H9 (cell line): ENCODE results near the gene CCDC80. TPM values are rescaled to one million over a fixed set of nuclear protein-coding genes. Genes with fewer than 3 reads are reported as not detected.

Source experiments
- DNase-seq: peaks from one replicate; pipeline ENCODE4 v3.0.0-alpha.2; 2017
- H2AFZ ChIP-seq: one replicate; pipeline ENCODE4 v1.6.1; 2013; ENCODE audit warnings: mild to moderate bottlenecking, low read length, control low read depth, moderate library complexity
- H2AK5ac ChIP-seq: 2 replicates; pipeline ENCODE4 v1.6.1; 2013; ENCODE audit warnings: low read length, control low read depth, mixed read lengths; ENCODE audit not compliant: insufficient read length
- H2BK120ac ChIP-seq: one replicate; pipeline ENCODE4 v1.6.1; 2013; ENCODE audit warnings: low read depth, mild to moderate bottlenecking, low read length, control low read depth, inconsistent platforms; ENCODE audit not compliant: poor library complexity, severe bottlenecking
- H2BK12ac ChIP-seq: 2 replicates; pipeline ENCODE4 v1.6.1; 2013; ENCODE audit warnings: low read length, control low read depth, mixed read lengths, low read depth; ENCODE audit not compliant: insufficient read length
- H2BK15ac ChIP-seq: 2 replicates; pipeline ENCODE4 v1.6.1; 2013; ENCODE audit warnings: low read depth, low read length, control low read depth
- H2BK20ac ChIP-seq: one replicate; pipeline ENCODE4 v1.6.1; 2013; ENCODE audit warnings: low read depth, mild to moderate bottlenecking, low read length, control low read depth, inconsistent platforms; ENCODE audit not compliant: poor library complexity, severe bottlenecking
- H2BK5ac ChIP-seq: 2 replicates; pipeline ENCODE4 v1.6.1; 2013; ENCODE audit warnings: low read length, control low read depth, mixed read lengths; ENCODE audit not compliant: insufficient read length
- H3K14ac ChIP-seq: 2 replicates; pipeline ENCODE4 v1.6.1; 2013; ENCODE audit warnings: low read length, control low read depth; ENCODE audit not compliant: insufficient read depth
- H3K18ac ChIP-seq: 2 replicates; pipeline ENCODE4 v1.6.1; 2013; ENCODE audit warnings: low read depth, mild to moderate bottlenecking, mixed read lengths, low read length, control low read depth; ENCODE audit not compliant: insufficient read length
- H3K23ac ChIP-seq: 2 replicates; pipeline ENCODE4 v1.6.1; 2013; ENCODE audit warnings: low read length, control low read depth, mixed read lengths, low read depth; ENCODE audit not compliant: insufficient read length
- H3K23me2 ChIP-seq: 2 replicates; pipeline ENCODE4 v1.6.1; 2013; ENCODE audit warnings: low read depth, mild to moderate bottlenecking, mixed read lengths, low read length, control low read depth; ENCODE audit not compliant: insufficient read length, poor library complexity, severe bottlenecking
- H3K27ac ChIP-seq: 2 replicates; pipeline ENCODE4 v1.5.1; 2013; ENCODE audit warnings: low read length, control low read depth, mixed read lengths, low read depth; ENCODE audit not compliant: insufficient read length
- H3K27me3 ChIP-seq: 2 replicates; pipeline ENCODE4 v1.6.1; 2013; ENCODE audit warnings: low read length, control low read depth, inconsistent platforms; ENCODE audit not compliant: insufficient read depth
- H3K4ac ChIP-seq: 2 replicates; pipeline ENCODE4 v1.6.1; 2013; ENCODE audit warnings: low read depth, mild to moderate bottlenecking, control low read depth, inconsistent platforms, low read length, moderate library complexity
- H3K4me1 ChIP-seq: 2 replicates; pipeline ENCODE4 v1.6.1; 2013; ENCODE audit warnings: low read length, control low read depth, inconsistent platforms; ENCODE audit not compliant: insufficient read depth
- H3K4me2 ChIP-seq: 2 replicates; pipeline ENCODE4 v1.6.1; 2013; ENCODE audit warnings: low read length, control low read depth, mixed read lengths; ENCODE audit not compliant: insufficient read length, insufficient read depth
- H3K56ac ChIP-seq: 2 replicates; pipeline ENCODE4 v1.6.1; 2013; ENCODE audit warnings: low read depth, mild to moderate bottlenecking, mixed read lengths, low read length, control low read depth; ENCODE audit not compliant: insufficient read length
- H3K79me1 ChIP-seq: 2 replicates; pipeline ENCODE4 v1.6.1; 2013; ENCODE audit warnings: low read depth, mild to moderate bottlenecking, moderate library complexity, low read length, control low read depth, inconsistent platforms; ENCODE audit not compliant: insufficient read depth, poor library complexity, severe bottlenecking
- H3K79me2 ChIP-seq: 2 replicates; pipeline ENCODE4 v1.6.1; 2013; ENCODE audit warnings: low read length, control low read depth, inconsistent platforms; ENCODE audit not compliant: insufficient read depth
- H3K9ac ChIP-seq: 2 replicates; pipeline ENCODE4 v1.6.1; 2013; ENCODE audit warnings: low read length, control low read depth, mixed read lengths; ENCODE audit not compliant: insufficient read length; ENCODE audit errors: extremely low read depth
- H3K9me3 ChIP-seq: one replicate; pipeline ENCODE4 v1.6.1; 2013; ENCODE audit warnings: low read depth, low read length, inconsistent platforms; ENCODE audit not compliant: control insufficient read depth
- H3T11ph ChIP-seq: one replicate; pipeline ENCODE4 v1.6.1; 2013; ENCODE audit warnings: mild to moderate bottlenecking, low read length, control low read depth, inconsistent platforms
- H4K20me1 ChIP-seq: one replicate; pipeline ENCODE4 v1.6.1; 2013; ENCODE audit not compliant: control insufficient read depth, insufficient read length, insufficient read depth
- H4K5ac ChIP-seq: 2 replicates; pipeline ENCODE4 v1.6.1; 2013; ENCODE audit warnings: low read depth, mild to moderate bottlenecking, mixed read lengths, low read length, control low read depth; ENCODE audit not compliant: insufficient read length
- H4K8ac ChIP-seq: replicated peaks from 2 replicates; pipeline ENCODE4 v1.6.1; 2013; ENCODE audit warnings: low read length, control low read depth, mixed read lengths, low read depth; ENCODE audit not compliant: insufficient read length
- H4K91ac ChIP-seq: 2 replicates; pipeline ENCODE4 v1.6.1; 2013; ENCODE audit warnings: low read depth, mild to moderate bottlenecking, moderate library complexity, mixed read lengths, low read length, control low read depth; ENCODE audit not compliant: insufficient read length
- H3K27ac Mint-ChIP-seq, 3 experiments: 2 replicates in 2 of 3; 3 replicates in 1 of 3; pipeline ENCODE4 v1.8.0; 2020 to 2021; ENCODE audit warnings: mixed read lengths in 3 of 3, mild to moderate bottlenecking in 1 of 3, moderate library complexity in 1 of 3
- H3K27me3 Mint-ChIP-seq: 2 replicates; pipeline ENCODE4 v1.8.0; 2021; ENCODE audit warnings: low read depth, mild to moderate bottlenecking, moderate library complexity, mixed read lengths
- H3K36me3 Mint-ChIP-seq, 3 experiments: 2 replicates in 2 of 3; 3 replicates in 1 of 3; pipeline ENCODE4 v1.8.0; 2020 to 2021; ENCODE audit warnings: low read depth in 3 of 3, mixed read lengths in 3 of 3; ENCODE audit not compliant: insufficient read depth in 1 of 3
- H3K4me1 Mint-ChIP-seq, 2 experiments: 2 replicates each; pipeline ENCODE4 v1.8.0; 2020; ENCODE audit warnings: mixed read lengths in 2 of 2
- H3K4me3 Mint-ChIP-seq, 2 experiments: 2 replicates in 1 of 2; 3 replicates in 1 of 2; pipeline ENCODE4 v1.8.0; 2020 to 2021; ENCODE audit warnings: mild to moderate bottlenecking in 2 of 2, mixed read lengths in 2 of 2, moderate library complexity in 1 of 2
- H3K9me3 Mint-ChIP-seq, 2 experiments: 2 replicates in 1 of 2; 3 replicates in 1 of 2; pipeline ENCODE4 v1.8.0; 2020; ENCODE audit warnings: mild to moderate bottlenecking in 2 of 2, mixed read lengths in 2 of 2, moderate library complexity in 1 of 2
- WGBS: extraction: QIAGEN DNeasy Blood & Tissue Kit; methylation state at CpG from one replicate; pipeline ENCODE4 v1.1.7; 2013; ENCODE audit warnings: missing lambda C conversion rate, low lambda C conversion rate, mixed read lengths; ENCODE audit not compliant: insufficient read length; ENCODE audit errors: extremely low coverage; 5-methylcytosine and 5-hydroxymethylcytosine counted together
- total RNA-seq: library from RNA; stranded (reverse); gene quantifications from 2 replicates; pipeline ENCODE4 v1.2.1, GENCODE V29; 2021
- TF ChIP-seq, protein P1 (sequence below): fragments of 200-600 bp; sonication (generic); conservative IDR thresholded peaks from 3 replicates; pipeline ENCODE4 v1.8.0; 2021; ENCODE audit warnings: antibody characterized with exemption, mild to moderate bottlenecking

CCDC80 gene
- total RNA-seq, 1 experiment from 2014 or later = 5.4 TPM

DNA sequence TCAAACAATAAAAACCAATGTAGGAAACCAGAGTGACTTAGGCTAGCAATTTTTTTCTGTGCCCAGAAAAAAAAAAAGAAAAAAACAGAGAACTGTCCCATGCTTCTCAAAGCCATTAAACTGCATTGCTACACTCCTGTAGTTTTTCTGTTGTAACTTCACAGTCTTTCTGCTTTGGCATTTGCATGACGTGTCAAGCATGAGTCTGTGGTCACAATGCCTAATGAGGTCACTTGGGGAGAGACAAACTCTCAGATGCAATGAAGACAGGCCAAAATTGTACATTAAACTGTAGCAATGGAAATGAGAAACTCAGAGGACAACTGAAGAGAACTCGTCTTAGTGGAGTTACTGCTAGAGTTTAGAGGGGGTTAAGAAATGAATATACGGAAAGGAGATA is 30.8 kb downstream of the CCDC80 start:
- no peaks in the 10 kb centered on the region for H3K9me3 Mint-ChIP-seq
- TF ChIP-seq, protein P1, sequence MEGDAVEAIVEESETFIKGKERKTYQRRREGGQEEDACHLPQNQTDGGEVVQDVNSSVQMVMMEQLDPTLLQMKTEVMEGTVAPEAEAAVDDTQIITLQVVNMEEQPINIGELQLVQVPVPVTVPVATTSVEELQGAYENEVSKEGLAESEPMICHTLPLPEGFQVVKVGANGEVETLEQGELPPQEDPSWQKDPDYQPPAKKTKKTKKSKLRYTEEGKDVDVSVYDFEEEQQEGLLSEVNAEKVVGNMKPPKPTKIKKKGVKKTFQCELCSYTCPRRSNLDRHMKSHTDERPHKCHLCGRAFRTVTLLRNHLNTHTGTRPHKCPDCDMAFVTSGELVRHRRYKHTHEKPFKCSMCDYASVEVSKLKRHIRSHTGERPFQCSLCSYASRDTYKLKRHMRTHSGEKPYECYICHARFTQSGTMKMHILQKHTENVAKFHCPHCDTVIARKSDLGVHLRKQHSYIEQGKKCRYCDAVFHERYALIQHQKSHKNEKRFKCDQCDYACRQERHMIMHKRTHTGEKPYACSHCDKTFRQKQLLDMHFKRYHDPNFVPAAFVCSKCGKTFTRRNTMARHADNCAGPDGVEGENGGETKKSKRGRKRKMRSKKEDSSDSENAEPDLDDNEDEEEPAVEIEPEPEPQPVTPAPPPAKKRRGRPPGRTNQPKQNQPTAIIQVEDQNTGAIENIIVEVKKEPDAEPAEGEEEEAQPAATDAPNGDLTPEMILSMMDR = no peak
- Histone ChIP-seq H2BK5ac (no peak overlapping the region), H4K20me1 (no peaks in the 10 kb centered on the region), H3K79me1 (no peaks in the 10 kb centered on the region), H3K79me2 (no peaks in the 10 kb centered on the region), H3K23me2 (no peaks in the 10 kb centered on the region), H2AFZ (no peak overlapping the region), H3K14ac (no peak overlapping the region), H3T11ph (no peak overlapping the region), H3K9me3 (no peaks in the 10 kb centered on the region), H3K56ac (no peak overlapping the region), H2AK5ac (no peak overlapping the region), H2BK12ac (no peak overlapping the region), H2BK15ac (no peak overlapping the region), H4K8ac (no peak overlapping the region), H2BK20ac (no peak overlapping the region), H3K23ac (no peak overlapping the region), H3K27me3 (no peaks in the 10 kb centered on the region), H3K9ac (no peak overlapping the region), H3K4me1 (0 out of 2 replicates have a peak, but pooled peaks cover 3% of the 10 kb centered on the region), H3K4ac (no peak overlapping the region), H3K4me2 (no peak overlapping the region), H3K27ac (no peak overlapping the region), H4K5ac (no peak overlapping the region), H3K18ac (no peak overlapping the region), H2BK120ac (no peak overlapping the region), H4K91ac (no peak overlapping the region)
- H3K27ac Mint-ChIP-seq = peak overlapping the region in 1 of 3 experiments; percentile 13; a peak in 1 of 7 replicates
- WGBS = 100% methylated on average over 2 of the region's 3 CpGs
- H3K4me1 Mint-ChIP-seq = peaks cover 7 to 9% of the 10 kb centered on the region in 2 experiments
- no peak for DNase-seq
- no peaks in the 10 kb centered on the region for H3K36me3 Mint-ChIP-seq
- H3K4me3 Mint-ChIP-seq = no peak overlapping the region
- H3K27me3 Mint-ChIP-seq = no peaks in the 10 kb centered on the region
